Smooth muscle cell (in vitro differentiated cells): ENCODE data around the gene PPP1R14B. TPM values are rescaled to one million over a fixed set of nuclear protein-coding genes. Genes with fewer than 3 reads are reported as not detected.
A peak's percentile ranks its signal among the peaks of the same experiment; 100 is the strongest.

Source experiments
- DNase-seq: peaks from one replicate; lab custom pipeline; 2025; ENCODE audit not compliant: unreplicated experiment; lab: John Stamatoyannopoulos, UW
- H2AFZ ChIP-seq: fragments of 200-600 bp; sonication (generic); 2 replicates; pipeline ENCODE4 v1.6.0; 2016; ENCODE audit warnings: antibody characterized with exemption, low read depth, mild to moderate bottlenecking
- H3F3A ChIP-seq: fragments of 200-600 bp; sonication (generic); 2 replicates; pipeline ENCODE4 v1.6.0; 2017; ENCODE audit warnings: antibody characterized with exemption, low read depth
- H3K27ac ChIP-seq: fragments of 200-600 bp; sonication (generic); 2 replicates; pipeline ENCODE4 v1.5.1; 2016; ENCODE audit warnings: low read depth, mild to moderate bottlenecking
- H3K27me3 ChIP-seq: fragments of 200-600 bp; sonication (generic); 2 replicates; pipeline ENCODE4 v1.6.1; 2016; ENCODE audit warnings: low read depth, mild to moderate bottlenecking
- H3K36me3 ChIP-seq: fragments of 200-600 bp; sonication (generic); 2 replicates; pipeline ENCODE4 v1.5.1; 2016; ENCODE audit warnings: low read depth
- H3K4me1 ChIP-seq: fragments of 200-600 bp; sonication (generic); 2 replicates; pipeline ENCODE4 v1.5.1; 2016; ENCODE audit warnings: low read depth
- H3K4me2 ChIP-seq: fragments of 200-600 bp; sonication (generic); 2 replicates; pipeline ENCODE4 v1.6.0; 2016; ENCODE audit warnings: mild to moderate bottlenecking
- H3K4me3 ChIP-seq: fragments of 200-600 bp; sonication (generic); 2 replicates; pipeline ENCODE4 v1.5.1; 2016; ENCODE audit warnings: mild to moderate bottlenecking
- H3K79me2 ChIP-seq: fragments of 200-600 bp; sonication (generic); 2 replicates; pipeline ENCODE4 v1.6.0; 2016; ENCODE audit warnings: low read depth, mild to moderate bottlenecking
- H3K9ac ChIP-seq: fragments of 200-600 bp; sonication (generic); 2 replicates; pipeline ENCODE4 v1.6.0; 2016; ENCODE audit warnings: low read depth
- H3K9me3 ChIP-seq: fragments of 200-600 bp; sonication (generic); replicated peaks from 2 replicates; pipeline ENCODE4 v1.5.1; 2016; ENCODE audit warnings: low read depth
- H4K20me1 ChIP-seq: fragments of 200-600 bp; sonication (generic); 2 replicates; pipeline ENCODE4 v1.6.0; 2016; ENCODE audit warnings: low read depth
- WGBS: methylation state at CpG from one replicate; pipeline ENCODE4 v1.1.7; 2016; ENCODE audit warnings: low lambda C conversion rate; 5-methylcytosine and 5-hydroxymethylcytosine counted together
- polyA plus RNA-seq: library from polyadenylated mRNA; unstranded; fragments of >200 nt; fragmentation: Nextera tagmentation; extraction: Ambion mirVana; gene quantifications from 2 replicates; pipeline ENCODE4 v1.2.1, GENCODE V29; 2016
- total RNA-seq: library from RNA; depleted of rRNA; stranded (reverse); fragments of >200 nt; gene quantifications from 2 replicates; pipeline ENCODE4 v1.2.3, GENCODE V29; 2014
- TF ChIP-seq, protein P1 (sequence below): fragments of 200-600 bp; sonication (generic); IDR thresholded peaks from 2 replicates; pipeline ENCODE4 v1.5.1; 2017; ENCODE audit warnings: borderline replicate concordance, mild to moderate bottlenecking, antibody characterized with exemption; ENCODE audit not compliant: insufficient read depth, poor library complexity, severe bottlenecking

Gene PPP1R14B
- total and polyA plus RNA-seq, 2 experiments from 2014 or later: 242 to 530 TPM

DNA sequence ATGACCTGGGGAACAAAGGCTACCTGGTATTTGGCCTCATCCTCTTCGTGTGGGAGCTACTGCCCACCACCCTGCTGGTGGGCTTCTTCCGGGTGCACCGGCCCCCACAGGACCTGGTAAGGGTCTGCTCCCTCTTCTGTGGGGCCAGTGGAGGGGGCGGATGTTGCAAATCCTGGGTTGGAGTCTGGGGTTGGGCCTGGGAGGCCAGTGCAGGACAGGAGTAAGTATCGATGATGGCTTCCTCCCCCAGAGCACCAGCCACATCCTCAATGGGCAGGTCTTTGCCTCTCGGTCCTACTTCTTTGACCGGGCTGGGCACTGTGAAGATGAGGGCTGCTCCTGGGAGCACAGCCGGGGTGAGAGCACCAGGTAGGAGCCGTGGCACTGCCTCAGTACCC lies 41.6 kb upstream of the PPP1R14B start:
- H4K20me1 ChIP-seq: peaks cover 20% of the 10 kb centered on the region
- TF ChIP-seq, protein P1, sequence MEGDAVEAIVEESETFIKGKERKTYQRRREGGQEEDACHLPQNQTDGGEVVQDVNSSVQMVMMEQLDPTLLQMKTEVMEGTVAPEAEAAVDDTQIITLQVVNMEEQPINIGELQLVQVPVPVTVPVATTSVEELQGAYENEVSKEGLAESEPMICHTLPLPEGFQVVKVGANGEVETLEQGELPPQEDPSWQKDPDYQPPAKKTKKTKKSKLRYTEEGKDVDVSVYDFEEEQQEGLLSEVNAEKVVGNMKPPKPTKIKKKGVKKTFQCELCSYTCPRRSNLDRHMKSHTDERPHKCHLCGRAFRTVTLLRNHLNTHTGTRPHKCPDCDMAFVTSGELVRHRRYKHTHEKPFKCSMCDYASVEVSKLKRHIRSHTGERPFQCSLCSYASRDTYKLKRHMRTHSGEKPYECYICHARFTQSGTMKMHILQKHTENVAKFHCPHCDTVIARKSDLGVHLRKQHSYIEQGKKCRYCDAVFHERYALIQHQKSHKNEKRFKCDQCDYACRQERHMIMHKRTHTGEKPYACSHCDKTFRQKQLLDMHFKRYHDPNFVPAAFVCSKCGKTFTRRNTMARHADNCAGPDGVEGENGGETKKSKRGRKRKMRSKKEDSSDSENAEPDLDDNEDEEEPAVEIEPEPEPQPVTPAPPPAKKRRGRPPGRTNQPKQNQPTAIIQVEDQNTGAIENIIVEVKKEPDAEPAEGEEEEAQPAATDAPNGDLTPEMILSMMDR: no peak
- no peak overlapping the region for H3K9ac ChIP-seq
- H3K4me1 ChIP-seq: peaks cover 16% of the 10 kb centered on the region
- 96% methylated on average over 9 of the region's 9 CpGs for WGBS
- no peak overlapping the region for H3K4me2 ChIP-seq
- no peaks in the 10 kb centered on the region for H3K36me3 ChIP-seq
- H3K9me3 ChIP-seq: no peaks in the 10 kb centered on the region
- no peaks in the 10 kb centered on the region for H3F3A ChIP-seq
- H2AFZ ChIP-seq: no peak overlapping the region
- H3K27ac ChIP-seq: no peak overlapping the region
- peaks cover 9% of the 10 kb centered on the region for H3K79me2 ChIP-seq
- H3K27me3 ChIP-seq: peaks cover 38% of the 10 kb centered on the region
- DNase-seq: no peak
- no peak overlapping the region for H3K4me3 ChIP-seq

DNA sequence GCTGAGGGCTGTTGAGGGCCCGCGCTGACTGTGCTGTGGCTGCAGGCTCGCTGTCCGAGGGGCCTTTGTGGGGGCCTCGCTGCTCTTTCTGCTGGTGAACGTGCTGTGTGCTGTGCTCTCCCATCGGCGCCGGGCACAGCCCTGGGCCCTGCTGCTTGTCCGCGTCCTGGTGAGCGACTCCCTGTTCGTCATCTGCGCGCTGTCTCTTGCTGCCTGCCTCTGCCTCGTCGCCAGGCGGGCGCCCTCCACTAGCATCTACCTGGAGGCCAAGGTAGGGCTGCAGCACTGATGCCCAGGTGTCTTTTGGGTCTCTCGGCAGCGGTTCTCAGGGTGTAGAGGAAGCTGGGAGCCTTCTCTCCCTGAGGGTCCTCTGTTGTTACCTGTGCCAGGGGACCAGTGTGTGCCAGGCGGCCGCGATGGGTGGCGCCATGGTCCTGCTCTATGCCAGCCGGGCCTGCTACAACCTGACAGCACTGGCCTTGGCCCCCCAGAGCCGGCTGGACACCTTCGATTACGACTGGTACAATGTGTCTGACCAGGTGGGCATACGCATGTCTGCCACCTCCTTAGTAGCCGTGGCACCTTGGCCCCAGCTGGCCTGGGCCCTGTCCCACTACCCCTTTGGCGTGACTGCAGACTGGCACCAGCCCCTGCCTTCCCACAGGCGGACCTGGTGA lies 41.1 kb upstream of the PPP1R14B start:
- Histone ChIP-seq H3K4me3 (no peak overlapping the region), H3K27me3 (peaks cover 33% of the 10 kb centered on the region), H3K9me3 (no peaks in the 10 kb centered on the region), H3K36me3 (no peaks in the 10 kb centered on the region), H2AFZ (no peak overlapping the region), H3K4me1 (peaks cover 16% of the 10 kb centered on the region), H3K79me2 (peaks cover 15% of the 10 kb centered on the region), H3K4me2 (no peak overlapping the region), H3F3A (no peaks in the 10 kb centered on the region), H3K27ac (no peak overlapping the region), H3K9ac (no peak overlapping the region), H4K20me1 (peaks cover 17% of the 10 kb centered on the region)
- WGBS: 96% methylated on average over 33 of the region's 33 CpGs
- TF ChIP-seq, protein P1: no peak
- DNase-seq: no peak

DNA sequence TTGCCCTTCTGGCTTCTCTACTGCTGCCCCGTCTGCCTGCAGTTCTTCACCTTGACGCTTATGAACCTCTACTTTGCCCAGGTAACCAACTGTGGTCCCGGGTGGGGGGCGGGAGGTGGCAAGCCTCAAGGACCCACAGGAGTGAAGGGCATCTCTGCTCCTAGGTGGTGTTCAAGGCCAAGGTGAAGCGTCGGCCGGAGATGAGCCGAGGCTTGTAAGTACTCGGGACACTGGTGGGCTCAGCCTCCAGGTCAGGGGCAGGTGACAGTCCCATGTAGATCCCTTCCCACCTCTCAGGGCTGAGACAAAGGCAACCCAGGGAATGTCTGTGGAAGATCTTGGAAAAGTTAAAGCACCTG lies 40.0 kb upstream of the PPP1R14B start:
- peaks cover 11% of the 10 kb centered on the region for H3K4me1 ChIP-seq
- H3K4me2 ChIP-seq: peak overlapping the region; percentile 91
- H3K27ac ChIP-seq: no peak overlapping the region
- WGBS: 96% methylated on average over 9 of the region's 9 CpGs
- no peaks in the 10 kb centered on the region for H3K9me3 ChIP-seq
- H3K27me3 ChIP-seq: peaks cover 23% of the 10 kb centered on the region
- peaks cover 15% of the 10 kb centered on the region for H3K79me2 ChIP-seq
- no peaks in the 10 kb centered on the region for H3F3A ChIP-seq
- DNase-seq: no peak
- H3K9ac ChIP-seq: no peak overlapping the region
- TF ChIP-seq, protein P1: no peak
- peaks cover 10% of the 10 kb centered on the region for H4K20me1 ChIP-seq
- no peaks in the 10 kb centered on the region for H3K36me3 ChIP-seq
- no peak overlapping the region for H2AFZ ChIP-seq
- H3K4me3 ChIP-seq: no peak overlapping the region
